ENCODE data around the gene SEC14L1.
"Not testable (repeated sequence)": the region's sequence is repeated elsewhere in the genome, so short reads cannot be mapped to it uniquely, and the experiment has no call there.

The SEC14L1 gene

GRCh38 chr17:77144227-77144626, 3.5 kb downstream of the SEC14L1 start:
- DNase-seq = no peak

- no peak for DNase-seq
These were observed 4.4 kb downstream of the SEC14L1 start for GRCh38 chr17:77145224-77145611.

DNA sequence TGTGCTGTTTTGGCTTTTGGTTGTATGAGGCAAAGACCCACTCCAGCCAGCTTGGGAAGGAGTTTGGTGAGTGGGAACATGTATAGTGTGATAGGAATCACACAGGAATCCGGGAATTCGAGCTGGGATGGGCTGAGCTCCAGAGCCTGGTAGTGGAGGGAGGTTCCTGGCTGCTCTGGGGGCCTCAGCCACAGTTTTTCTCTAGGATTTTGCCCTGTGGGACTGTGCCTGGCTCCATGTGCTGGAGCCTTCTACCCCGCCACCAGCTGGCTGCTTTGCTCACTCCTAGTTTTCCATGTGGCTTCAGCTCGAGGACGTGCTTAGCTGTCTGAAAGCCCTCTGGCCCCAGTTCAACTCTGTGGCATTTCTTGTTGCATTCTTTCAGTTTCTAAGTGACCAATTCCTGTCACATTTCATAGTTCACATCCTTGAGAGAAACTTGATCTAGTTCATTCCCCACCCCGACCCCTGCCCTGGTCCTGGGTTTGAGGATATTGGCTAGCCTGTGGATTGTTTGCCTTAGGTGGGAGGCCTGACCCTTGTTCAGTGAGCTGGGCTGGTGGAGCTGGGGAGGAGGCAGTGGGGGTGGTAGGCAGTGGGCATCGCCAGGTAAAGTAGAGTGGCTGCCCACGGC, 5.0 kb downstream of the SEC14L1 start:
- no peak for DNase-seq

- DNase-seq = no peak
These were observed 5.5 kb downstream of the SEC14L1 start for GRCh38 chr17:77146246-77146632.

GRCh38 chr17:77146882-77147281, 6.1 kb downstream of the SEC14L1 start:
- DNase-seq = no peak

DNA sequence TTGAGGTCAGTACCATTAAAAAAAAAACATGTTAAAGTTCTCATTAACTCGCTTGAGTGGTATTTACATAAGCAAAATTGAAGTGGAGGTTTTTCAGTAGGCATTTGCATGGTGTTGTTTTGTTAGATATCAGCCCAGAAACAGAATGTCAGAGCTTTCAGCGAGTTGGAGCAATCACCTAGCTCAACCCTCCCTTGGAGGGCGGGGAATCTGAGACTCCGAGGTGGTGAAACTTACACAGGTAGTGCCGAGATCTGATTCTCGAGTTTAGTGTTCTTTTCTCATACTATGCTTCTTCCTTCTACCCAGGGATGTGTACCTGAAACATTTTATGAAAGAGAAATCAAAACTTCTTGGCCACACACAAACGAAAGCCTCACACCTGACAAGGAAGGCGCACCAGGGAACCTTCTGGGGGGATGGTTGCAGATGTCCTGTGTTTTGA, 6.6 kb downstream of the SEC14L1 start:
- no peak for DNase-seq

GRCh38 chr17:77148077-77148939, 7.5 kb downstream of the SEC14L1 start:
- no peak for DNase-seq

- DNase-seq = no peak
These were observed 8.3 kb downstream of the SEC14L1 start for GRCh38 chr17:77148940-77149510.

DNA sequence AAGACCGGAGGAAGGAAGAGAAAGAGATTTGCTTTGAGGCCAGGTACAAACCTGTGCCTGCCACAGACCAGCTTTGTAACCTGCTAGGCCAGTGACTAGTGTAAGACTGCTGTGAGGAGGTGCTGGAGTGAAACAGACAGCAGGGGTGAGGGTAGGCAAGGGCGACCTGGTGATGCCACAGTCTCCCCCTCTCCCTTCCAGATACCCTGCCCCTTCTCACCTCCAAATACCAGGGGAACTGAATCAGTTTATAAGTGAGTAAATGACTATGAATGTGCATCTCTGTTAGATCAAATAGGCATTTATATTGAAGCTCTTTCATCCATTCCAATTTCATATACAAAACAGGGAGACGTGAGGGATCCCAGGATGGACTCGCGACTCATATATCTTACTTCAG, 9.4 kb downstream of the SEC14L1 start:
- DNase-seq = no peak

DNA sequence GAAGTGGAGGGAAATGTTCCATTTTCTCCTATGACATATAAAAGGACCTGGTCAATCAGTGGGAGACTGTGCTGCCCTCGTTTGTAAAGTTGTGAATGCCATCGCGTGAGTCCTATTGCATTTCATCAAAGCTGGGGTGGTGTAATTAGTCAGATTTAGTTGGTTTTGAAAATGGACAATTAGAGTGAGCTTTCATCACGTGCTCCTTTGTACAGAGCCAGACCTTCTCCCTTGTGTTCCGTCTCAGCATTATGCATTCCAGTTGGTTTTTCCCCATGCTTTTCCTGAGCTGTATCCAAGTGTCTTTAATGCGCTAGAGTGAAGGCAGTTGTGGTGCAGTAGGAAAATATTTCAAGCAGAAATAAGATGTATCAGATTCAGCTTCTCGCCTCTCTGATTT, 10.4 kb downstream of the SEC14L1 start:
- DNase-seq = no peak

DNA sequence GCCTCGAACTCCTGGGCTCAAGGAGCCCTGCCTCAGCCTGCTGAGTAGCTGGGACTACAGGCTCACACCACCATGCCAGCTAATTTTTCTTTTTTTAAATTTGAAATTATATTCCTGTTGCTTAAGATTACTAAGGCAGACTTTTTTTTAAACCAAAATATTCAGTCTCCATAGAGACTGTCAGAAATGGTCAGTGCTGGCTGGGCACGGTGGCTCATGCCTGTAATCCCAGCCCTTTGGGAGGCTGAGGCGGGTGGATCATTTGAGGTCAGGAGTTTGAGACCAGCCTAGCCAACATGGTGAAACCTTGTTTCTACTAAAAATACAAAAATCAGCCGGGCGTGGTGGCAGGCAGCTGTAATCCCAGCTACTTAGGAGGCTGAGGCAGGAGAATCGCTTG, 11.3 kb downstream of the SEC14L1 start:
- not testable (repeated sequence) for DNase-seq

DNA sequence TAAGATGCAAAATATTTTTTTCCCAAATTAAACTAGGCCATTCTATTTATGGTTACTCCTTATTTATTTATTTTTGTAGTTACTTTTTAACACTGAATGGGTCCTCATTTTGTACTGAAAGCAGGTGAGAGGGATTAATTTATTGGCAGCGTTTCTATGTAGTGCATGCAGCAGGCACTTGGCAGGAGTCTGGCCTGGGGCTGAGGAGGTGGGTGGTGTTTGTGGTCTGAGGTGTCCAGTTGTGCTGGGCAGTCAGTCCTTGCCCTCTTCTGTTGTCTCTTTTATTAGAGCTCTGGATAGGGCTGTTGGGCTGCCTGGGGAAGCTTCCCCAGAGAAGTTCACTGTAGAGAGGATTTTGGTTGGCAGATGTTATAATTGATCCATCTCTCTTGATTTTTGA, 12.7 kb downstream of the SEC14L1 start:
- no peak for DNase-seq

GRCh38 chr17:77153999-77154586, 13.3 kb downstream of the SEC14L1 start:
- DNase-seq = no peak

DNA sequence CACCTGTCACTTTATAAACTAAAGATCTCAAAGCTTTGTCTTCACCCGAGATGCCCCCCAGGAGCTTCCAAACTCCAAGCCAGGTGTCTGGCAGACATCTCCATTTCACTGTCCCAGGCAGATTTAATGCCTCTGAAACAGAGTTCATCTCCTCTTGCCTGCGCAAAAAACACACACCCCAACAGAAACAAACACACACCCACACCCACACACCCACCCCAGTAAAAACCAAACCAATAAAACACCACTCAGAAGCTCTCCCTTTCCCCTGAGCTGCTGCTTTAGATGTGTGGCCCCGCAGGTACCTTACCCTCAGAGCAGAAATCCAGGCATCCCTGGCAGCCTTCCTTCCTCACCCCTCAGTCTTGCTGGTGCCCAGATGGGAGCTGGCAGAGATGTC, 14.4 kb downstream of the SEC14L1 start:
- DNase-seq = no peak

- DNase-seq = not testable (repeated sequence)
These were observed 17.0 kb downstream of the SEC14L1 start for GRCh38 chr17:77157766-77158165.

DNA sequence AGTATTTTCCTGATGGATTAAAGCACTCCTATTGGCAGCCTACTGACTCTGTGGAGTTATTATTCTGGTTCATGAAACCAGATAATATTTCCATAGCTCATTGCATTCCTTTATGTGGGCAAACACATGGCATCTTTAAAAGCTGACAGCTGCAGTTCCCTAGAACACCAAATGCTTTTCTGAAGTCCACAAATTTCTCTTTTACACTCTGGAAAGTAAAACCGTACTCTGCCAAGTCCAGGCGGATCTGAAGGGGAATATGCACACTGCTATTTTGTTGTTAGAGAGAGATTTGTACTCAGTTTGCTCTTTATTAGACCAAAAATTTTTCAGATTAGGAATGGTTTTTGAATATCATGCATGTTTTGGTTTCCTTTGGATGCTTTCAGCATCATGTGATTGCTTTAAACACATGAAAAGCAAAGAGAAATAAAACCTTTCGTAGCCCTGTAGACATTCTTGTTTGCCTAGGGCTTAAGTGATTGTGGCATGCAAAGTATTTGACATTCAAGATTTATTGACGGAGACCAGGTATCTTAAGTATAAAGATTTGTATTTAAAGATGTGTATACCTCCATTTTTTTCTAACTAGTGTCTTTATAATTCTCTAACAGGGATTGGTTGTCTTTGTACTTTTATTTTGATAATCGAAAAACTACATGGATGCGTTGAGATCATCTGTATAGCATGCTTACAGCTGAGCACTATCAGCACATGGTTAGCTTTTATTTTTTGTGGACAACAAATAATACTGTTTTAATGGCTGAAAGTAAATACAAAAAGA, 19.5 kb downstream of the SEC14L1 start:
- DNase-seq = no peak

DNA sequence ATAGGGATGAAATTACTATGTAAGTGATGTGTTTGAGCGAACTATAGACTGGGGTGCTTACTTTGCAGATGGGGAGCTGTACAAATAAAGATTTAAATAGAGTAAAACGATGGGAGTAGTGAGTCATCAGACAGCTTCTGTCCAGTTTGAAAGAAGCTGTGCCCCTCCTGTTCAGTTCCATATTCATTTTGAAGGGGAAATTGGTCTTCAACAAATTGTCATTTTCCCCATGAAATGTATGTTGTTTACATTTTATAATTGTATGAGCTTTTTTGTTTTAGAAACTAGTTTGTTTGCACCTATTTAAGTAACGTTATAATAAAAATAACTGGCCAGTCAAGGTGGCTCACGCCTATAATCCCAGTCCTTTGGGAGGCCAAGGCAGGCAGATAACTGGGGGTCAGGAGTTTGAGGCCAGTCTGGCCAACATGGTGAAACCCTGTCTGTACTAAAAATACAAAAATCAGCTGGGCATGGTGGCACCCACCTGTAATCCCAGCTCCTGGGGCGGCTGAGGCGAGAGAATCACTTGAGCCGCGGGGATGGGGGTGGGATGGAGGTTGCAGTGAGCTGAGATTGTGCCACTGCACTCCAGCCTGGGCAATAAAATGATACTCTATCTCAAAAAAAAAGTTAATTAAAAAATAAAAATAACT, 20.2 kb downstream of the SEC14L1 start:
- DNase-seq = no peak

- no peak for DNase-seq
These were observed 21.2 kb downstream of the SEC14L1 start for GRCh38 chr17:77161953-77162352.

GRCh38 chr17:77163001-77163400, 22.2 kb downstream of the SEC14L1 start:
- DNase-seq = no peak

DNA sequence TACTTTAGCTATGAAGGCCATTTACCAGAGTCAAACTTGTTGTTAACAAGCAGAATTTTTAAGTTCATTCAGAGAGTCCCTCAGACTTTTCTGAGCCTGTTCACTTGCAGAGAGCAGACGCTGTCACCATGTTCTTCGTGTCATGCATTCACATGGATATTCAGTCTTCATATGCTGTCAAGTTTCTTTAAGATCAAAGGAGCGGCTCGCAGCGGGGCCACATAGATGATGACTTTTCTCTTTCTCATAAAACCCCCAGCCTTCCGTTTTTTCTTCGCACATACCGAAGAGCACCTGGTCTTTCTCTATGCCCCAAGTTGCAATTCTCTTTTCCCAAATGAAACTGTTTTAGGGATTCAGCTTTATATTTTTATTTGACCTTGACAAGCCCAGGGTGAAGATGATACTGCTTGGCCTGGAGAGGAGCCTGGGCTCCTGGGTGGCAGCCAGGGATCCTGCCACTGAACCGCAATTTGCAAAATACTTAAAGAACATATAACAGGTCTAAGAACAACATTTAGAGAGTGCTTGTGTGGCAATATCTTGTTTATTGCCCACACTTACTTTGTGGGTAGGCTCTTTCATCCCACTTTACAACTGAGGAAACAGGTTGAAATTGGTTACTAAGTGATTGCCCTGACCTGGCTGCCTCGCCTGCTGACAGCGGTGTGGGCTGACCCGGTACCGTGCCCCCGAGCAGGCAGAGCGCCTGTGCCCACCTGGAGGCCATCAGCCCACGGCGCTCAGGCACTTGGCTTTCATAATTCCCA, 22.9 kb downstream of the SEC14L1 start:
- no peak for DNase-seq

- DNase-seq = no peak
These were observed 23.8 kb downstream of the SEC14L1 start for GRCh38 chr17:77164483-77165091.

Data from activated CD4-positive, alpha-beta T cell treated with anti-CD3 and anti-CD28 coated beads, Interleukin-2, amount 50 U/mL, for 4 hours (primary cell).